Astrocyte of the cerebellum (primary cell): ENCODE data around the gene SENP6.

ENCODE experiments used
- DNase-seq: peaks from one replicate; pipeline ENCODE4 v3.0.0-alpha.2; 2011; ENCODE audit warnings: low read depth
- H3K4me3 ChIP-seq: 2 replicates; pipeline ENCODE4 v1.5.1; 2011; ENCODE audit warnings: mild to moderate bottlenecking, low read depth, low read length, moderate library complexity
- in situ Hi-C: cut with HindIII; loops from 2 replicates; pipeline ENCODE4 v1.10.0; 2017; ENCODE audit warnings: low sequenced_read_pairs
- TF ChIP-seq, protein P1 (sequence below): IDR thresholded peaks from 2 replicates; pipeline ENCODE4 v1.5.1; 2012; ENCODE audit warnings: low read length, low read depth, moderate library complexity, mild to moderate bottlenecking; ENCODE audit errors: missing control alignments

SENP6 gene

DNA sequence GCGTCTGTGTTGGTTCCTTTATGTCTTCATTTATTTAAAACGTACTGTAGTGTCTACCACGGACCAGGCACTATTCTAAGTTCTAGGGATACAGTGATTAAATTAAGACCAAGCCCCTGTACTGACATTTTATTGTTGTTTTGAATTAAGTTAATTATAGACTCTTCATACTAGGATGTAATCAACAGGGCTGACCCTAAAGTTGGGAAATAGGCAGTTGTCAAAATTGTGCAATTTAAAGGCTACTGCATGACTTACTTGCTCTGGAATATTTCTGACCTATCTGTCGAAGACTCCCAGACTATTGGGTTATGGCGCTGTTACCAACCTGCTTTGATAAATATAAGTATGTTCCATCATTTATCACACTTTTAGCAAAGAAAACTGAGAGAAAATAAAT, 154.0 kb downstream of the SENP6 start:
- in situ Hi-C loops, result no loop called here
- TF ChIP-seq, protein P1, sequence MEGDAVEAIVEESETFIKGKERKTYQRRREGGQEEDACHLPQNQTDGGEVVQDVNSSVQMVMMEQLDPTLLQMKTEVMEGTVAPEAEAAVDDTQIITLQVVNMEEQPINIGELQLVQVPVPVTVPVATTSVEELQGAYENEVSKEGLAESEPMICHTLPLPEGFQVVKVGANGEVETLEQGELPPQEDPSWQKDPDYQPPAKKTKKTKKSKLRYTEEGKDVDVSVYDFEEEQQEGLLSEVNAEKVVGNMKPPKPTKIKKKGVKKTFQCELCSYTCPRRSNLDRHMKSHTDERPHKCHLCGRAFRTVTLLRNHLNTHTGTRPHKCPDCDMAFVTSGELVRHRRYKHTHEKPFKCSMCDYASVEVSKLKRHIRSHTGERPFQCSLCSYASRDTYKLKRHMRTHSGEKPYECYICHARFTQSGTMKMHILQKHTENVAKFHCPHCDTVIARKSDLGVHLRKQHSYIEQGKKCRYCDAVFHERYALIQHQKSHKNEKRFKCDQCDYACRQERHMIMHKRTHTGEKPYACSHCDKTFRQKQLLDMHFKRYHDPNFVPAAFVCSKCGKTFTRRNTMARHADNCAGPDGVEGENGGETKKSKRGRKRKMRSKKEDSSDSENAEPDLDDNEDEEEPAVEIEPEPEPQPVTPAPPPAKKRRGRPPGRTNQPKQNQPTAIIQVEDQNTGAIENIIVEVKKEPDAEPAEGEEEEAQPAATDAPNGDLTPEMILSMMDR, result no peak
- H3K4me3 ChIP-seq, result no peak overlapping the region
- no peak for DNase-seq

DNA sequence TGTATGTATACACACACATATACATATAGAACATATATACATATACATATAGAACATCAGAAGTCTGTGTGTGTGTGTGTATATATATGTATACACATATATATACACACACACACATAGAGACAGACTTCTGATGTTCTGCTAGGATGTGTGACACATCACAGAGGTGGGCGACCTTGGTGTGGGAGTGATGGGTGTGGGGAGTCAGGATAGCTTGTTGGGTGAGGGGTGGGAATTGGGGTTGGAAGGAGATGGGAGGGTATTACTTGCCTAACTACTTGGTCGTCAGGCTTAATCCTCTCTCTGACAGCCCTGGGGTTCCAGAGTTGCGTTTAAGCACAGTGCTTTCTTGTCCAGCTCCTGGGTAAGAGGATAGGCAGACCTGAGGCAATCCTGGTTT, 155.6 kb downstream of the SENP6 start:
- in situ Hi-C loops, result no loop called here
- DNase-seq, result no peak
- TF ChIP-seq, protein P1, result no peak
- H3K4me3 ChIP-seq, result no peak overlapping the region

DNA sequence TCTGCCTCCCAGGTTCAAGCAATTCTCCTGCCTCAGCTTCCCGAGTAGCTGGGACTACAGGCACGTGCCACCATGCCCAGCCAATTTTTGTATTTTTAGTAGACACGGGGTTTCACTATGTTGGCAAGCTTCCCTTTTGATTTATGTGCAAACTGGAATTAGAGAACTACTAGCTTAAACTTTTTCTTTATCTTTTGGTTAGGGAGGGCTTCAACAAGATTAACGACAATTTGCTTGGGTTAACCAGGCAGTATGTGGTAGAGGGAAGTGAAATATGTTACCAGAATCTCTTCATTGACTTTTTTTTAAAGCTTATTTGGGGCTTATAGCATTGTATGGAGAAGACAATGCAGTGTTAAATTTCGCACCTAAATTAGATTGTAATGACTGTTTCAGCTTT, 156.4 kb downstream of the SENP6 start:
- H3K4me3 ChIP-seq, result no peak overlapping the region
- DNase-seq, result no peak
- in situ Hi-C loops, result no loop called here
- TF ChIP-seq, protein P1, result no peak

DNA sequence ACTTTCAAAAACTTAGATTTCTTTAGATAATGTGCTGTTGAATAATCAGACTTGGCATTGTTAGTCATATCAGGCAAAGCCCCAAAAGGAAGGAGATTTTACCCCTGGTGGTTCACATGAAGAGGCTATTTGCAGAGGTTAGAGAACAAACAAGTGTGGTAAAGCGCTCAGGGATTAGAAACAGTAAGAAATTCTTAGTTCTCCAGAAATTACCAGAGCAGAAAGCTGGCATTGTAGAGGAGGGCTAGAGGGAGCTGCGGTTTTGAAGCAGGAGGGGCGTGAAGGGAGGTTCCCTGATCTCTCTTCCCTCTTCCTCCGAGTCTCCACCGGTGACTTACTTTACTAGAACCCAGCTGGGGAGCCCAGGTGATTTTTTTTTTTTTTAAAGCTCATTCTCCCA, 157.5 kb downstream of the SENP6 start:
- in situ Hi-C loops, result no loop called here
- TF ChIP-seq, protein P1, result no peak

DNA sequence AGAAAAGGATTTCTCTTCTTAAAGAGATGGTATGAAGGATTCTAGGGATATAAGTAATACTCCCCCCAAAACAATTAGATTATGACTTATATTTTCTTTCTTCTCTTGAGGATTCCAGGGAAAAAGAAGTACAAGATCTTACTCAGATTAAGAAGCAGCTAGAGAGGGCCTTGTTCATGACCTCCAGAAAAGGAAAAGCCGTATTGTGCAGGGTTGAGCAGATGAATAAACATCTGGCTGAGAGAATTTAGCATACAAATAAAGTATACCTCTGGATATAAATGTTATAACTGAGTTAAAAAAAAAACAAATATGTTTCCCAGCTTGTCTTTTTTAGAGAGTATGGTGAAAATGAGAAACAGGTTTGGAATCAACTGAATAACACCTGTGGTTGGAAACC, 158.6 kb downstream of the SENP6 start:
- in situ Hi-C loops, result no loop called here
- no peak for DNase-seq
- TF ChIP-seq, protein P1, result no peak
- no peak overlapping the region for H3K4me3 ChIP-seq

More for the DNA sequence above, 157.5 kb downstream of the SENP6 start:
- no peak overlapping the region for H3K4me3 ChIP-seq
- no peak for DNase-seq

DNA sequence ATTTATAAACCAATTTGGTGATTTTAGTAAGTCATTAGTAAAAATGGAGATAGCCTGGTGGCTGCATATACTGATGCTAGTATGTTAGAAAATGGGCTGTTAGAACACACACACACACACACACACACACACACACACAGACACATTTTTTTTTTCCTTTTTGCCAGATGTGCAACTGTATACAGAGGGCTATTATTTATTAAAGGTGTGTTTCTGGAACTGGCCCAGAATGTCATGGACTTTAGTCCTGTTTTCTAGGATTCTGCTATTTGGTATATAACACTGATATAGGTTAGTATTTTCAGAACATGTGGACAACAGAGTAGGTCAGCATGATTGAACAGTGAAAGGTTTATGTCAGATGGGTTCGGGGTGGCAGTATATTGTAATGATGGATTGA, 159.8 kb downstream of the SENP6 start:
- TF ChIP-seq, protein P1, result no peak
- no peak for DNase-seq
- H3K4me3 ChIP-seq, result no peak overlapping the region
- in situ Hi-C loops, result no loop called here

DNA sequence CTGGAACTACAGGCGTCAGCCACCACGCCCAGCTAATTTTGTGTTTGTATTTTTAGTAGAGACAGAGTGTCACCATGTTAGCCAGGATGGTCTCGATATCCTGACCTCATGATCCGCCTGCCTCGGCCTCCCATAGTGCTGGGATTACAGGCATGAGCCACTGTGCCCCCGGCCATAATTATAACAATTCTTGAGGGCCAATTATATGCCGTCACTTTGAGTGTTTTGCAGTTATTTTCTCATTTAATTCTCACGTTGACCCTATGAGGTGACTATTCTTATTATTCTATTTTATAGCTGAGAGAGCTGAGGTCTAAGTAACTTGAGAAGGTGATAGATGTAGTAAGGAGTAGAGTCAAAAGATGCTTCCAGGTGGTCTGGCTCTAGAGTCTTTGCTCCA, 160.4 kb downstream of the SENP6 start:
- TF ChIP-seq, protein P1, result no peak
- no peak for DNase-seq

More for the DNA sequence above, 160.4 kb downstream of the SENP6 start:
- in situ Hi-C loops, result no loop called here
- H3K4me3 ChIP-seq, result no peak overlapping the region
